ENCODE measurements around the gene DCTD. TPM values are rescaled to one million over a fixed set of nuclear protein-coding genes. Genes with fewer than 3 reads are reported as not detected.

Gene DCTD
- total RNA-seq, 1 experiment from 2014 or later: 168 TPM

DNA sequence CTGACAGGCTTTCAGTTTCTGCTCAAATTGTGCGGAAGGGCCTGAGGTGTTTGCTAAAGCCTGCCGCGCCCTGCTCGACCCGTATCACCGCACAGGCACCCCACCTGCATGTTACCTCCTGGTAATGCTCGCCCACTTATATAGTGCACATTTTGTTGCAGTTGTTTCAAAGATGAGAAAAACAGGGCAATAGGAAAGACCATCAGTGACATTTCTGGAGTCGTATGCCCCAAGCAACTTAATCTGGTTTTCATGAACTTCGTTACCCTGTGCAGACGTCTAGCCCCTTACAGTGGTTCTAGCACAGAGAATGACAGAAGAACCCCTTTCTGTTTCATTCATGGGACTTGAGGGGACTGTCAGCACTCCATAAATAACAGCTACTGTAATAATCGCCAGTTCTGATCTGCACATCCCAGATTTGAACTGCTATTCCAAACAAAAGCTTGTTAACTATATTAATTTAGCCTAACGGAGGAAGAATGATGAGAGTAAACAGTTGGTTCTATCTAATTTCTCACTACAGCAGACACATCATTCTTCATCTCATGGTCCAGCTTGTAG is 940 bp upstream of the DCTD start:
- Mint-ChIP-seq H3K4me3 (ENCODE audit: unreplicated experiment) (peak overlapping the region; percentile 74), H3K4me1 (ENCODE audit: insufficient read depth, unreplicated experiment) (peaks cover 10% of the 10 kb centered on the region), H3K27ac (ENCODE audit: low read depth, unreplicated experiment) (peak overlapping the region; percentile 83), H3K27me3 (ENCODE audit: insufficient read depth, unreplicated experiment) (no peaks in the 10 kb centered on the region), H3K36me3 (ENCODE audit: insufficient read depth, unreplicated experiment) (peaks cover 12% of the 10 kb centered on the region), H3K9me3 (ENCODE audit: unreplicated experiment) (no peaks in the 10 kb centered on the region)
- TF ChIP-seq, protein P1, sequence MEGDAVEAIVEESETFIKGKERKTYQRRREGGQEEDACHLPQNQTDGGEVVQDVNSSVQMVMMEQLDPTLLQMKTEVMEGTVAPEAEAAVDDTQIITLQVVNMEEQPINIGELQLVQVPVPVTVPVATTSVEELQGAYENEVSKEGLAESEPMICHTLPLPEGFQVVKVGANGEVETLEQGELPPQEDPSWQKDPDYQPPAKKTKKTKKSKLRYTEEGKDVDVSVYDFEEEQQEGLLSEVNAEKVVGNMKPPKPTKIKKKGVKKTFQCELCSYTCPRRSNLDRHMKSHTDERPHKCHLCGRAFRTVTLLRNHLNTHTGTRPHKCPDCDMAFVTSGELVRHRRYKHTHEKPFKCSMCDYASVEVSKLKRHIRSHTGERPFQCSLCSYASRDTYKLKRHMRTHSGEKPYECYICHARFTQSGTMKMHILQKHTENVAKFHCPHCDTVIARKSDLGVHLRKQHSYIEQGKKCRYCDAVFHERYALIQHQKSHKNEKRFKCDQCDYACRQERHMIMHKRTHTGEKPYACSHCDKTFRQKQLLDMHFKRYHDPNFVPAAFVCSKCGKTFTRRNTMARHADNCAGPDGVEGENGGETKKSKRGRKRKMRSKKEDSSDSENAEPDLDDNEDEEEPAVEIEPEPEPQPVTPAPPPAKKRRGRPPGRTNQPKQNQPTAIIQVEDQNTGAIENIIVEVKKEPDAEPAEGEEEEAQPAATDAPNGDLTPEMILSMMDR (IDR thresholded peaks at IDR 0.05; ENCODE audit: unreplicated experiment): no peak
- no TSS peak for BruUV-seq (replicated peaks)
- intact Hi-C loops (cut with micrococcal nuclease): no loop called here
- POLR2A ChIA-PET: interaction anchor here (0.7 to 1.7 kb wide), 4 partner anchors 78 to 344 kb away, joined by 3 to 9 read pairs (median 4); partner anchors contain the start of gene WWC2
- peak; percentile 1 for DNase-seq (ENCODE audit: unreplicated experiment)
- CTCF ChIA-PET: interaction anchor here (0.6 to 2.6 kb wide), 8 partner anchors 9 to 344 kb away, joined by 3 to 19 read pairs (median 4); no protein-coding TSS in a partner anchor

DNA sequence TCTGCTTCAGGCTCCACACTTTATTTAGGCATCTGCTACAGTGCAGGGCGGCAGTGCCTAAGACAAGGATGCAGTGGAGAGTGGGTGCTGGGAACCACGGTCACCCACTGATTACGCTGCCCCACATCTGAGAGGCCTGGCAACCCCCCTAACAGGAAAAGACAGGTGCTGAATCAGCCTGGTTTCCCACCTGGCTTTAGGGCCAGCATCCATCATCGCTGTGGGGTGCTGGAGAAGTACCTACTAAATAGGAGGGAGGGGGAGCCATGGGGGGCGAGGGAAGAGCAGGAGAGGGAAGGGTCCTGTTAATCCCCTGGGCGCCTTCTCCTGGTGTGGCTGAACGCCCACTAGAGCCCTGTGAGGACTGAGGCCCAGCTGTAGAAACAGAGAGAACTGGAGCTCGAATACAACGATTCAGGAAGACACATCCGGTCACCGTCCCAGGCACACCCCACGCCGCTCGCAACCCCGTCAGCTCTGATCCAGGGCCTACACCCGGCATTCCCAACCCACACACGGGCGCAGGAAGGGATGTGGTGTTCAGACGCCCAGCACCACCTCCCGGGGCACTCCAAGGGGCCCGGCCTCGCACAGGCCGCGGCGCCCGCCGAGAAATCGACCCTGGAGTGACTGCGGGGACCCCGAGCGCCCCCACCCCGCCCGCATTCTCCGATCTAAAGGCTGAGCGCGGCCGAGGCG is 554 bp downstream of the DCTD start:
- no peaks in the 10 kb centered on the region for H3K9me3 Mint-ChIP-seq (ENCODE audit: unreplicated experiment)
- H3K27ac Mint-ChIP-seq (ENCODE audit: low read depth, unreplicated experiment): peak overlapping the region; percentile 84
- H3K4me3 Mint-ChIP-seq (ENCODE audit: unreplicated experiment): peak overlapping the region; percentile 74
- DNase-seq (ENCODE audit: unreplicated experiment): peak; percentile 55
- intact Hi-C loops (cut with micrococcal nuclease): no loop called here
- H3K27me3 Mint-ChIP-seq (ENCODE audit: insufficient read depth, unreplicated experiment): no peaks in the 10 kb centered on the region
- no TSS peak for BruUV-seq (replicated peaks)
- CTCF ChIA-PET: interaction anchor here (1.1 kb wide), 1 partner anchor 188 kb away, joined by 3 read pairs; no protein-coding TSS in a partner anchor
- H3K4me1 Mint-ChIP-seq (ENCODE audit: insufficient read depth, unreplicated experiment): peaks cover 13% of the 10 kb centered on the region
- H3K36me3 Mint-ChIP-seq (ENCODE audit: insufficient read depth, unreplicated experiment): peaks cover 26% of the 10 kb centered on the region
- POLR2A ChIA-PET: interaction anchor here (0.6 to 1.1 kb wide), 4 partner anchors 9 to 1196 kb away, joined by 3 to 4 read pairs (median 4); partner anchors contain the start of gene WWC2
- TF ChIP-seq, protein P1 (IDR thresholded peaks at IDR 0.05; ENCODE audit: unreplicated experiment): no peak

DNA sequence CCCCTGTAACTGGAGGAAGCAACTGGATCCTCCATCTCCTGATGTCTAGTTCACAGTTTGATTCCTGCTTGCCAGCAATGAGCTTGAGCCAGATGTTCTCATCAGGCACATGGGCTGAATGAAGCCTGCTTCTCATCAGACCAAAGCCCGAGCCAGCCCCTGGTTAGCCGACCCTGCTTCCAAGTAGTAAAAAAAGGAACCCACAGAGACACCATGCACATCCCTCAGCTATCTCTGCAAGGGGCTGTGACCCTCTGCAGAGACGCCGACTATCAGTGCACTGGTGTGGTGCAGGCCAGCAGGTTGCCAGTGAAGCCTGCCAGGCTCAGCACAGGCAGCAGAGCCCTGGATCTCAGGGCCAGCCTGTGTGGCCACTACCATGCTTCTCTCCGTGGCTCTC is 2.8 kb downstream of the DCTD start:
- Mint-ChIP-seq H3K27me3 (ENCODE audit: insufficient read depth, unreplicated experiment) (no peaks in the 10 kb centered on the region), H3K9me3 (ENCODE audit: unreplicated experiment) (no peaks in the 10 kb centered on the region), H3K4me3 (ENCODE audit: unreplicated experiment) (no peak overlapping the region), H3K36me3 (ENCODE audit: insufficient read depth, unreplicated experiment) (peaks cover 44% of the 10 kb centered on the region), H3K27ac (ENCODE audit: low read depth, unreplicated experiment) (no peak overlapping the region), H3K4me1 (ENCODE audit: insufficient read depth, unreplicated experiment) (peaks cover 13% of the 10 kb centered on the region)
- ChIA-PET CTCF (interaction anchor here (1.0 kb wide), 1 partner anchor 24 kb away, joined by 4 read pairs; no protein-coding TSS in a partner anchor), POLR2A (no interaction called here)
- DNase-seq (ENCODE audit: unreplicated experiment): no peak
- intact Hi-C loops (cut with micrococcal nuclease): no loop called here
- TF ChIP-seq, protein P1 (IDR thresholded peaks at IDR 0.05; ENCODE audit: unreplicated experiment): no peak
- BruUV-seq (replicated peaks): no TSS peak

DNA sequence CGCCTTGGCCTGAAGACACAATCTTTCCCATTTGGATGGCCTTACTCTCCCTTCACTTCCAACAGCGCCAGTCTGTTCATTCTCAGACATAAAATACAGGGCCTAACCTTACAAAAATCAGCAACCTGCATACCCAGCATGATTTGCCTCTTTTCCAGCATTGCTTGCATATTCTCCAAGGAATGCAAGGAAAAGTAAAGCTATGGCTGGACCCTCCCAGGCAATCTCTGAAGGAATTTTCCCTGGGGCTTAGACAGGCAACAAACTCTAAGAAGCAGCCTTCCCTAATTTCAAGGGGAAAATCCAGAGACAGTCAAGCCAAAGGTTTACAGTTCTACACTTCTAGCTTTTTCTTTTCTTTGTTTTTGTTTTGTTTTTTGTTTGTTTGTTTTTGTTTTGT is 3.6 kb downstream of the DCTD start:
- no peaks in the 10 kb centered on the region for H3K27me3 Mint-ChIP-seq (ENCODE audit: insufficient read depth, unreplicated experiment)
- H3K36me3 Mint-ChIP-seq (ENCODE audit: insufficient read depth, unreplicated experiment): peaks cover 52% of the 10 kb centered on the region
- H3K4me1 Mint-ChIP-seq (ENCODE audit: insufficient read depth, unreplicated experiment): peaks cover 13% of the 10 kb centered on the region
- no TSS peak for BruUV-seq (replicated peaks)
- DNase-seq (ENCODE audit: unreplicated experiment): no peak
- no peaks in the 10 kb centered on the region for H3K9me3 Mint-ChIP-seq (ENCODE audit: unreplicated experiment)
- TF ChIP-seq, protein P1 (IDR thresholded peaks at IDR 0.05; ENCODE audit: unreplicated experiment): no peak
- H3K27ac Mint-ChIP-seq (ENCODE audit: low read depth, unreplicated experiment): no peak overlapping the region
- CTCF ChIA-PET: interaction anchor here (1.0 kb wide), 1 partner anchor 25 kb away, joined by 4 read pairs; no protein-coding TSS in a partner anchor
- POLR2A ChIA-PET: no interaction called here
- no peak overlapping the region for H3K4me3 Mint-ChIP-seq (ENCODE audit: unreplicated experiment)
- intact Hi-C loops (cut with micrococcal nuclease): no loop called here

All from MCF 10A (cell line).